Stimulated activated CD4-positive, alpha-beta T cell treated with anti-CD3 and anti-CD28 coated beads, Interleukin-2, amount 100 ng/mL, for 48 hours (primary cell): Measurements from ENCODE around the gene NEURL2.
A peak's percentile ranks its signal among the peaks of the same experiment; 100 is the strongest.
"Not testable (repeated sequence)": the region's sequence is repeated elsewhere in the genome, so short reads cannot be mapped to it uniquely, and the experiment has no call there.

Experiments used
- DNase-seq, 2 donors: peaks; one replicate each; pipeline ENCODE4 v3.0.0-alpha.2; 2020

NEURL2 gene

DNA sequence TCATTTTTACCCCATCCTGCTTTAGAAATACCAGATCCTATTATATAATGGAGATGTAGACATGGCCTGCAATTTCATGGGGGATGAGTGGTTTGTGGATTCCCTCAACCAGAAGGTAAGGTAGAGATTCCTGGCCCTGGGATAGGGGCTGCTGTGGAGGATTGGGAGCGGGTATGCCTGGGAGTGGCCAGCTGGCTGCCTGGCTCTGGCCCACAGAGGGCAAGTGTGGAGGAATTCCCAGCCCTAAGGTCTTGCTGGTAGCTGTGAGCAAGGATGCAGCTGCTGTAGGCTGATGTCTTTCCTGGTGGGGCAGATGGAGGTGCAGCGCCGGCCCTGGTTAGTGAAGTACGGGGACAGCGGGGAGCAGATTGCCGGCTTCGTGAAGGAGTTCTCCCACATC, 6.7 kb upstream of the NEURL2 start:
- no peak for DNase-seq

DNA sequence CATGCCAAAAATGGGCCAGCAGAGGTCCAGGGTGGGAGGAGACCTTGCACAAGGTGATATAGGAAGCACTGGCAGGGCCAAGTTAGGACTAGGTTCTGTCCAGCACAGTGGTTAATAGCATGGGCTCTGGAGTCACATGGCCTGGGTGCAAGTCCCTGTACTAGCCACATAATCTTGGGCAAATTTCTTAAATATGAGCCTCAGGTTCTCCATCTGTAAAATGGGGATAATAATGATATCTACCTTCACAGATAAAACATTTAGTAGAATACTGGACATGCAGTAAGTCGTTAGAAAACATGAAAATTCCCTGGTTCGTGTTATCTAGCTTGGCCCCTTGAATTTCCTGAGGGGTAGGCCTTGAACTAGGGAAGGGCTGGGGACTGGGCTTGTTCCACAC, 6.3 kb upstream of the NEURL2 start:
- no peak for DNase-seq

DNA sequence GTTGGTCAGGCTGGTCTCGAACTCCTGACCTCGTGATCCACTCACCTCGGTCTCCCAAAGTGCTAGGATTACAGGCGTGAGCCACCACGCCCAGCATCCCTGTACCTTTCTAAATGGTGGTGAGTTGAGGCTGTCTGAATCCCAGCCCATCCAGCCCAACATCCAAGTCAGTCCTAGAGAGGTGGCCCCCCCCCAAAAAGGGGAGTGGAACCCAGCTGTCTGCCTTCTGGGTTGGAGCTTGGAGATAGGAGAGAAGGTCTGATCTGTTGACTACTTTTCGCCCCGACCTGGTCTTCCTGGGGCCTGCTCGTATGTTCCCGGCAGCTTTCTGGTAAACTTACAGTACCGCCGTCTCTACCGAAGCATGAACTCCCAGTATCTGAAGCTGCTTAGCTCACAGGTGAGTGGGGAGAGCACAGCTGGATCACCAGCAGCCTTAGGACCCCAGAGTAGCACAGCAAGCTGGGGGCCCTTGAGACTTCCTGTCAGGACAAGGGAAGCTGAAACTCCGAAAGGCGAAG, 5.7 kb upstream of the NEURL2 start:
- DNase-seq, result no peak

DNA sequence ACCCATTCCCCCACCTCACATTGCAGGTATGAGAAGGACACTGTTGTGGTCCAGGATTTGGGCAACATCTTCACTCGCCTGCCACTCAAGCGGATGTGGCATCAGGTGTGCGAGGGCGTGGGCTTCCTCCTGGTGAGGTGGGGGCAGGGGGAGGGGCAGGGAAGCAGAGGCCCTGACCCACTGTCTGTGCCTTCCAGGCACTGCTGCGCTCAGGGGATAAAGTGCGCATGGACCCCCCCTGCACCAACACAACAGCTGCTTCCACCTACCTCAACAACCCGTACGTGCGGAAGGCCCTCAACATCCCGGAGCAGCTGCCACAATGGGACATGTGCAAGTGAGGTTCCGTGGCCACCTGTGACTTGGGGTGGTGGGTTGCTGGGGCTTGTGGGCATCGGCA, 3.8 kb upstream of the NEURL2 start:
- DNase-seq, result no peak

DNA sequence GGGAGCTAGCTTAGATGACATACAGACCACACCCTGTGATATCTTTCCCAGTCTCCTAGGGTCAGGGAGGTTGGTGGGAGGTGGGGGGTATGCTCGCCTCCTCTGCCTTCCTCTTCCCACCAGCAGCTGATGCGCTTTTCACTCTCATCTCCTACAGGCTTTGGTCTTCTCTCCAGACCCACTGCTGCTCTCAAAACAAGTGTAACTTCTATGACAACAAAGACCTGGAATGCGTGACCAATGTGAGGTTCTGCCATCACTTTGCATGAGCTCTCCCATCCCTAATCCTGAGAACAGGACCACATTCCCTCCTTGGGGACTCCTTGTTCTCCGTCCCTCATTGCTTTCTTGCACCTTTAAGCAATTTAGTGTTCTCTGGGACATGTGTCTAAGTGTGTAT, 2.8 kb upstream of the NEURL2 start:
- DNase-seq, result no peak

DNA sequence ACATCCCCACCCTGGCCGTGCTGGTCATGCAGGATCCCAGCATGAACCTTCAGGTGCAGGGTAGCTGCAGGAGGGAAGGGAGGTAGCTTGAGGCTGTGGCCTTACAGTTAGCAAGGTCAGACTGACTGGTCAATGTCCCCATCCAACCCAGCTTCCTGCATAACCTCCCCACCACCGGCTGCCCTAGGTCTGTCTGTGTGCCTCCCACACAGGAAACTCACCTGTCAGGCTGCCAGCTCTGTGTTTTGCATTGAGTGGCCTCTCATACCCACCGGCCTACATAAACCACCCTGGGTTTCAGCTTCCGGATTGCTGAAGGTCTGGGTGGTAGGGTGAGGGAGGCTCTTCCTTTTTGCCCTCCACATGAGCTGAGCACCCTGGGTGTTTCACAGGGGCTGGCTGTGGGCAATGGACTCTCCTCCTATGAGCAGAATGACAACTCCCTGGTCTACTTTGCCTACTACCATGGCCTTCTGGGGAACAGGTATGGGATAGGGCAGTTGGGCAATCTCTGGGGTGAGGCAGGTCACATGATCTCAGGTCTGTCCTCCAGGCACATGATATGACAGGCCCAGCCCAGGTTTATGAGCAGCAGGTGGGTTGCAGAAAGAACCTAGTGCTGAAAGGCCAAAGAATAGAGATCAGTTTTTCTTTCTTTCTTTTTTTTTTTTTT, 2.0 kb upstream of the NEURL2 start:
- DNase-seq, result no peak

DNA sequence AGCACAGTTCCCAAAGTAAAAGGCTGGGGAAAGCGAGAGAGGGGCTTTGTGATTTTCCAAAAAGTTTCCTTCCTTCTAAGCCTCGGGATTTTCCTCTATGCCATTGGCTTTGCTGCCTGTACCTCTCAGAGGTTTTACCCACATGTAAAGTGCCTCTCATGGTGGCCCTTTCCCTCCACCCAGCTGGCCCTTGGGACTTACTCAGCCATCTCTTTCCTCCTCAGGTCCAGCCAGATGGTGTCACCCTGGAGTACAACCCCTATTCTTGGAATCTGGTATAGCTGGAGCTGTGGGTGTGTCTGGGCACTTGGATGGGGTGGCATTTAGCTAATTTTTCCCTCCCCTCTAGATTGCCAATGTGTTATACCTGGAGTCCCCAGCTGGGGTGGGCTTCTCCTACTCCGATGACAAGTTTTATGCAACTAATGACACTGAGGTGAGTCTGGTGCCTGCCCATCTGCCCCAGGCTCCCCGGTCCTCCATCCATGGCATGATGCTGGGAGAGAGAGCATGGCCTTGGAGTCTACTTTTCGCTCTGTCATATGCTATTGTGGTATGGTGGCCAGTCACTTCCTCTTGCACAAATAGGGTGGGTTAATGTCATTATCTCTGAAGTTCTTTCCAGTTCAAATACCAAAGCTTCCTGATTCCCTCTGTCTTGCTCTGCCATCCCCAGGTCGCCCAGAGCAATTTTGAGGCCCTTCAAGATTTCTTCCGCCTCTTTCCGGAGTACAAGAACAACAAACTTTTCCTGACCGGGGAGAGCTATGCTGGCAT, 1.2 kb upstream of the NEURL2 start:
- DNase-seq, result no peak

DNA sequence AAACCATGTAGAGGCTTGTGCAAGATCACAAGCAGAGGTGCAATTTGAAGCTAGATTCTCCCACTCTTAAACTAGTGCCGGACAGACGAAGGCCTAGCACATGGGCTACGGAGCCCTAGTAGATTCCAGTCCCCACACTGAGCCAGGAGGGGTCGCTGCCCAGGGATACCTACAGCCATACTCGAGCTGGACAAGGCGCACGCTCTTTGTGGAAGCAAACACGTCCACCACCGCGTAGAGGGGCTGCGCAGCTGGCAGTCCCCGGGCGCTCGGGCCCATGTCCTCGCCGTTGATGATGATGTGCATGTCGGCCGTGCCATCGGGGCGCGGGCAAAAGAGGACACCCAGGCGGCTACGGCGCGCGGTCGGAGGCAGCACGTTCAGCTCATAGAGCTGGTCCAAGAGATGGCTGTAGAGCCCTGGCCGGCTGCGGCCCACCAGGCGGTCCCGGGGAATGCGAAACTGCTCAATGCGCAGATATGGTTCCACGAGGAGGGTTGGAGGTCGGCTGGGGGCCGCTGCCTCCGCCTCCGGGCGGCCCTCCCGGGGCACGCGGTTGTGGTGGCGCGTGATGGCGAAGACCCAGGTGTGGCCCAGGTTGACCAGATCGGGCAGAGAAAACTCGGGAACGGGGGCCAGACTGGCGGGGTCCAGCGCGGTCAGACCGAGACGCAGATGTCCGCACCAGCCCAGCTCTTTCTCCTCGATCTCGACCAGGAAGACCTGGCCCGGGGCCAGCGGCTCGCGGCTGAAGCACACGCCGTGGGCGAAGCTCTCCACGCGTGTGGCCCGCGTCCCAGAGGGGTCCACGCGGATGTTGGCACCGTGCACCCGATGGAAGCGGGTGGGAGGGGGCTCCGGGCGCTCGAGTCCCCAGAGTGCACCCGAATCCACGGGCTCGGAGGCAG, 677 bp downstream of the NEURL2 start:
- DNase-seq, result peak; percentile 34 to 37

DNA sequence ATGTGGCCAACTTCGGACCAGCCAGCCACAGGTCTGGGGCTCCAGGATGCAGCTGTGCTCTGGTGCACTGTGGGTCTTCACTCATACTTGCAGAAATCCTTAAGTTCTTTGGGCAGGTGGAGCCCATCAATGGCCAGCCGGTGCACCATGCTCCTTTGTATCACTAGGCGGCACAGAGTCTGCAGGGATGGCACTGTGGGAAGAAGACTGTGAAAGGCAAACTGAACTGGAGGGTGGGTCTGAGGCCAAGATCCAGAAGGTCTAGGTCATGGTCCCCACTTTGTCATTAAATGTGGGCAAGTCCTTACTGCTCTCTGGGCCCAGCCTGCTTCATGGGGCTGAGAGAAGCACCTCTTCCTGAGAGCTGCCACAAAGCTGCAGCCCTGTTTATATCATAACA, 2.3 kb downstream of the NEURL2 start:
- no peak for DNase-seq

DNA sequence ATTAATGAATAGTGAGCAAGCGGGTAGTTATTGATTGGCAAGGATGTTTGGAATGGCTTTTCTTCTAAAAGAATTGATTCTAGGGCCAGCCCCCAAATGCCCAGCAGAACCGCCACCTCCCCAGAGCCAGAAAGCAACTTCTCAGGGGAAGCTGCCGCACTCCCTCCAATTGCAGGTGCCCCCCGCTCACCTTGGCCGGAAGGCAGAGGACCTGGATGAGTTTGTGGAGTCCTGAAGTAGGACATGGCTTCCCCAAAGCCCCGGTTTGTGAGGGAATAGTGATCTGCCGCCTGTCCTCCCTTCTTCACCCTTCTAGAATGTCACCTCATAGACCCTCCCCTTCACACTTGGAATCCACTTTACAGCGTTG, 3.7 kb downstream of the NEURL2 start, which contains the start of gene SPATA25:
Gene SPATA25, minus strand, starts transcription at position 277 of the 370 bp plus-strand sequence. Its CDS starts 32 bp downstream, at position 245.
- DNase-seq, result no peak

DNA sequence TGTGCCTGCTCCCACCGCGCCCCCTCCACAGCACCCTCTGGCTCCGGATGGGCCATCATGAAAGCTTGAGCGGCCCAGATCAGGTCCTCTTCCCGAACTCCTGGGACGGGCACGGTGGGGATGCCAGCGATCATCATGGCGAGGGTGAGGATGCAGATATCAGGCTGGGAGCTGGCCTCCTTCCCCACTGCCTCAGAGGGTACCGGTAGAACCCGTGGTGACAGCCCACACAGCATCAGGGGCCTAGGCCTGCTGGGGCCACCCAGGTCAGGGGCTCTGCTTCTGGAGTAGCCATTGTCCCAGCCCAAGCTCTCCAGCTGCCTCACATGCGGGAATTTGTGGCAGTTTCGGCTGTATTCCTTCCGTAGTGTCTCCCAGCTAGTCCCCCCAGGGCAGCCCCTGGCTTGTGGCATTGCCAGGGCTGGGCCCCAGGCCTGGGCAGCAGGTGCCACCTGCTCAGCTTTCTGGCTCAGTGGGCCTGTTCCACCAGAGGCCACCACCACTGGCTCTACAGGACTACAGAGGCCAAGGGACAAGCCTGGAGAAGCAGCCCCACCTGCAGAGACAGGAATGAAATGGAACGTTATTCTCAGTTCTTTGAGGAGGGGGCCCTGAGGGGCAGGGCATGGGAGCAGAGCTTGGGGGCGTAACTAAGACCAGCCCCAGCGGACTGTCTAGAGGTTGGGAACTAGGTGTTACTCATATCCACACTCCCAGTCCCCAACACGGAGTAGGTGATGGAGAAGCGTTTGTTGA, 4.2 kb downstream of the NEURL2 start:
- DNase-seq, result no peak

DNA sequence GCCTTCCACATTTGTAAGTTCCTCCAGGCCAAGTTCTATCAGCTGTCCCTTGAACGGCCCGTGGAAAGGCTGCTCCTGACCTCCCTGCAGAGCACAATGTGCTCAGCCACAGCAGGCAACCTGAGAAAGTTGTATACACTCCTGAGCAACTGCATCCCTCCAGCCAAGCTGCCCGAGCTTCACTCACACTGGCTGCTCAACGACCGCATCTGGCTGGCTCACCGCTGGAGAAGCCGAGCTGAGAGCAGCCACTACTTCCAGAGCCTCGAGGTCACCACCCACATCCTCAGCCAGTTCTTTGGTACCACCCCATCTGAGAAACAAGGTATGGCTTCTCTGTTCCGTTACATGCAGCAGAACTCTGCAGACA, 7.9 kb downstream of the NEURL2 start:
- no peak for DNase-seq

DNA sequence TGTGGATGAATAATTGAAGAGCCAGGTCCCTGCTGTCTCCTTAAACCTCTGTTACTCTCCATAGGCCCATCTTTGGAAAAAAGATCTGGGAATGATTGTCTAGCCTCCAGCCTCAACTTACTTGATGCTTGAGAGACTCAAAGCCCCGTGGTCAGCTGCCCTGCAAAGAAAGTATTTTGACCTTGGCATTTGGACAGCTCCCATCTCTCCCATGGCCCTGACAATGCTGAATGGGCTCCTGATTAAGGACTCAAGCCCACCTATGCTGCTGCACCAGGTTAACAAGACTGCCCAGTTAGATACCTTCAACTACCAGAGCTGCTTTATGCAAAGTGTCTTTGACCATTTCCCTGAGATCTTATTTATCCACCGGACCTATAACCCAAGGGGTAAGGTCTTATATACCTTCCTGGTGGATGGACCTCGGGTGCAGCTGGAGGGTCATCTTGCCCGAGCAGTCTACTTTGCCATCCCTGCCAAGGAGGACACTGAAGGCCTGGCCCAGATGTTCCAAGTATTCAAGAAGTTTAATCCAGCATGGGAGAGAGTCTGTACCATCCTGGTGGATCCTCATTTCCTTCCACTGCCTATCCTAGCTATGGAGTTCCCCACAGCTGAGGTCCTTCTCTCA, 8.4 kb downstream of the NEURL2 start:
- DNase-seq, result no peak

DNA sequence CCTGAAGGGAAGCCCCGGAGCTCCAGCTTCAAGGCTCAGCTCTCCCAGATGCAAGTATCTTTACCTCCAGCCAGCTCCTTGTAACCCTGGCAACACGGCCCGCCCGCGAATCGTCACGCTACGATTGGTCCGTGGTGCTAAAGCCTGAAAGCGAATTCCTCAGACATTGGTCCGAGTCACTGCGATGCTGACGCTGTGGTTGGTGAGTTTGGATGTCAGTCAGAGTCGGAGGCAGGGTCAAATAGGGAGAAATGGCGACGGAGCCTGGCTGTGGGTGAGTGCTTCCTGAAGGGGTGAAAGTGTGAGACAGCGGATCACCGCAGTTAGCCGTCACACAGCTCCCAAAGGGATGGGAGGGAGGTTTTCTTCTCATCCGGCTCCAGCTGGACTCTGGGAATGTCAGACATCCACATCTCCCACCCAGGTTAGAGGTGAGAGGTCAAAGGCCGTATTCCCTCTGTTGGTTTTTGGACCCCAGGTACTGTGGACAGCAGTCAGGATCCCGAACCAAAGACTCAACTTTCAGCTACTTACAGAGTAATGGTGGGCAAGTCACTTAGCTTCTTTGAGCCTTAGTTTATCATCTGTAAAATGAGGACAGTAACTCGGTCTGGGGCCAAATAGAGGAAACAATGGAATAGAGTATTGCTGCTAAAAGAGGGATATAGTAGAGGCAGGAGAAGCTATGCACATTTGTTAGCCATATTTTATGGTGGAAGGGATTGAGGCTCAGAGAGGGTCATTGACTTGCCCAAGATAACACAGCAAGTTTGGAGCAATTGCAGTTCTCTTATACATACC, 9.8 kb downstream of the NEURL2 start, which contains the start of gene ZSWIM1:
Gene ZSWIM1, plus strand, starts transcription at position 240 of the 801 bp plus-strand sequence. CDS start 1,366 bp downstream, outside the sequence.
- peak; percentile 97 to 99 for DNase-seq

DNA sequence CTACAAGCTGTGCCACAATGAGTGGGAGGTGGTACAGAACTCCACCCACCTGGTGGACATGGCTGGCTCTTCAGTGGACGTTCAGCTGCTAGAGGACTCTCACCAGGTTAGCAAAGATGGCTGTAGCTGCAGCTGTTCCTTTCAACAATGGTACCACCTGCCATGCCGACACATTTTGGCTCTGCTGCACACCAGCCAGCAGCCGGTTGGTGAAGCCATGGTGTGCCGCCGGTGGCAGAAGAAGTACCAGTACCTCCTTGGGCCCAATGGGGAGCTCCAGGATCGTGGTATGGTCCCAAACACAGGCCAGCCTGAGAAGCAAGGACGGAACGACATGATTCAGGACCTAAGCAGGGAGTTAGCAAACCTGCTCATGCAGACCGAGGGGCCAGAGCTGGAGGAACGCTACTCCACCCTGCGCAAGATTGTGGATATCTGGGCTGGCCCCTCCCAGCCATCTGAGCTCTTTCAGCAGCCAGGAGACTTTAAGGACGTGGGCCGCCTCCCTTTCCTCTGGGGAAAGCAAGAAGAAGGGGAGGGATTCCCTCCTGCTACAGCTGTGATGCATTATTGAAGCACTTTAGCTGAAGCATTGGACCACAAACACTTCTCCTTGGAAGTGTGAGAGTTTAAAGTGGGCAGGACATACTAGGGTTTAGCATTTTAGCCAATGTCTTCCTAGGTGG, 12.8 kb downstream of the NEURL2 start:
- no peak for DNase-seq

DNA sequence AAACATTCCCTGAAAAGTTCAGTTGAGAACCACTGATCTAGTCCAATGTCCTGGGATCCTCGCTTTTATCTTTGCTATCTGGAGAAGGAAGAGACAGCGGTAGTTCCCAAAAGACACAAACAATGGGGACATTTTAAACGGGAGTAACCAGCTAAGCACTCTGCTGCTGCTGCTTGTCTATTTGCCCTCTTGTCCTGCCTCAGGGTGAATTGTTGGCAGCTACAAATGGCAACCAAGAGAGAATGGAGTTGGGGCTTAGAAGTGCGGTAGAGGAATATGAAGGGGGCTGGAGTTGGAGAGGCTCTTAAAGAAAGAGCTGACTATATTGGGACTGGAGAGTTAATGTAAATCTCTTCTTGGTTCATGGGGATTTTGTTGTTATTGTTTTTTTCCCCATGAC, 16.4 kb downstream of the NEURL2 start:
- no peak for DNase-seq

DNA sequence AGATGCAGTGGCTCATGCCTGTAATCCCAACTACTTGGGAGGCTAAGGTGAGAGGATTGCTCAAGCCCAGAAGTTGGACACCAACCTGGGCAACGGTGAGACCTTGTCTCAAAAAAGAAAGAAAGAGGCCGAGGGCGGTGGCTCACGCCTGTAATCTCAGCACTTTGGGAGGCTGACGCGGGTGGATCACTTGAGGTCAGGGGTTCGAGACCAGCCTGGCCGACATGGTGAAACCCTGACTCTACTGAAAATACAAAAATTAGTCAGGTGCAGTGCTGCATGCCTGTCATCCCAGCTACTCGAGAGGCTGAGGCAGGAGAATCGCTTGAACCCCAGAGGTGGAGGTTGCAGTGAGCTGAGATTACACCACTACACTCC, 16.9 kb downstream of the NEURL2 start:
- not testable (repeated sequence) for DNase-seq

DNA sequence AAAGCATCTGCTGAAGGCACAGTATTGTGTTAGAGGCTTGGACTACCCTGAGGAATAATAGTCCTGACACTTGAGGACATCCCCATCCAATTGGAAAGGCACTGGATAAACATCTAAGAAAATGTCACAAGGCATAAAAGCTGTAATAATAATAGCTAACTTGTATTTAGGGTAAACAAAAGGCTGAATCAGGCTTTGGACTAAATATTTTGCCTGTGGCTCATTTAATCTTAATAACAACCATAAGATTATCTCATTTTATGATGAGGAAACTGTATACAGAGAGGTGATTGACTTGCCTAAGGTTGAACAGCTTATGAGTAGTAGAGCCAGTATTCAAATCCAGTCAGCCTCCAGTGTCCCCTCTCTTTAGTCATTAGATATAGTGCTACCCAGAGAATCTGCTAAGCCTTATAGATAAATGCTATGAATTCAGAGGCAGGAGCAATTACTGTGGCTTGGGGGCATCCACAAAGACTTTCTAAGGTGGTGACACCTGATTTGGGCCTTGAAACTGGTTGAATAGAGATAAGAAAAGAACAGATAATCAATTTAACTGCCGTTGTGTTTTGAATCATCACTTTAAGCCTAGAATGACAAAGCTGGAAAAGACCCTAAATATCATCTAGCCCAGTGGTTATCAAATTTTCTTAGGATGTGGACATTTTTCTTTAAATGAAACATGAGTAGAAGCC, 17.5 kb downstream of the NEURL2 start:
- no peak for DNase-seq

DNA sequence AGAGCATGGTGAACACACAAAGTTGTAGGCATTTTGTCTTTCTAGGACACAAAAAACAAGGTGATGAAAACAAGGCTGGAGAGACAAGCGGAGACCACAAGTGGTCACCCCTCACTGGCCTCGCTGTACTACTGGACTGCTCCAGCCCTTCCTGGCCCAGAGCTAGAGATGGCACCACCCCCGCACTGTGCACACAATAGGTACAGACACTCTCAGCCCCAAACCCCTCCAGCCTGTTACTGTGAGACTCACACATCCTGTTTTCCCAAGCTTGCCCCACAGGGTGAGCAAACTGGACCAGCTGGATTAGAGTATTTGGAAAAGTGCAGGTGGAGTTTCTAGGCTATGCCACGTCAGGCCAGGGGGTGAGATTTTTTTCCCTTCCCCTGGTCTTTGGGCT, 18.4 kb downstream of the NEURL2 start:
- DNase-seq, result no peak

DNA sequence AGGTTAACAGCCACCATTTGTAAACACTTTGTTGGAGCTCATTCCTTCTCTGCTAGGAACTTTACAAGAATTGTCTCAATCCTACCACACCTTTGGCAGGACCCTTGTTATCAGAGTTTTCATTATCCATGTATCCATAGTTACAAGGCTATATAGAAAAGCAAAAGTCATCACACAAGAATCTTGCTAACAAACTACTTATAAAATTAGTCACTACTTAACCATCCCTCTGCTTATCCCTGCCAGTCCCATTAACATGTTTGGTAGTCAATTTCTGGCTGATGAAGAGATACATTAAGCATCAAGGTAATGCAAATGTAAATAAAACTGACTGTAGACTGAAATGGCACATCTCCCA, 23.2 kb downstream of the NEURL2 start:
- DNase-seq, result no peak
